Body of pancreas (tissue), 4 donors: ENCODE results near the gene SMAD4. TPM values are rescaled to one million over a fixed set of nuclear protein-coding genes. Genes with fewer than 3 reads are reported as not detected.

Source experiments
- ATAC-seq: fragments of 150-250 bp; one replicate; pipeline ENCODE4 v1.9.1; 2016
- DNase-seq, 4 donors: peaks; one replicate each; pipeline ENCODE4 v3.0.0-alpha.2; 2019
- H3K27ac ChIP-seq, 4 donors: fragments of 200-600 bp; sonication (generic); 1 replicate in 3 of 4; 2 replicates in 1 of 4; pipeline versions ENCODE4 v1.5.1 to v1.6.1; 2016 to 2019; ENCODE audit warnings: mild to moderate bottlenecking in 1 of 4, mixed read lengths in 1 of 4, moderate library complexity in 1 of 4
- H3K27me3 ChIP-seq, 2 donors: fragments of 200-600 bp; sonication (generic); one replicate each; pipeline ENCODE4 v1.6.0; 2016; ENCODE audit warnings: mild to moderate bottlenecking in 1 of 2
- H3K36me3 ChIP-seq, 2 donors: fragments of 200-600 bp; sonication (generic); replicated peaks in 1 of 2; 2 replicates each; pipeline ENCODE4 v1.5.1; 2016; ENCODE audit warnings: low read depth in 2 of 2; ENCODE audit not compliant: insufficient read depth in 1 of 2
- H3K4me1 ChIP-seq: fragments of 200-600 bp; sonication (generic); one replicate; pipeline ENCODE4 v1.6.0; 2016
- H3K4me3 ChIP-seq, 2 donors: fragments of 200-600 bp; sonication (generic); 1 replicate in 1 of 2; 2 replicates in 1 of 2; pipeline ENCODE4 v1.5.1; 2016 to 2019
- H3K9me3 ChIP-seq, 3 donors: fragments of 200-600 bp; sonication (generic); 1 replicate in 2 of 3; 2 replicates in 1 of 3; pipeline ENCODE4 v1.5.1; 2016
- CTCF ChIP-seq, 7 experiments: fragments of 450-650 bp in 4 of 7; fragments of 200-600 bp in 3 of 7; sonication (generic) in 3 of 7; IDR thresholded peaks; one replicate each; pipeline ENCODE4 v1.5.1; 2016 to 2019; ENCODE audit warnings: antibody characterized with exemption in 7 of 7
- POLR2A ChIP-seq, 3 donors: fragments of 450-650 bp; IDR thresholded peaks; one replicate each; pipeline ENCODE4 v1.6.1; 2016; ENCODE audit warnings: antibody characterized with exemption in 3 of 3, mild to moderate bottlenecking in 2 of 3
- WGBS, 2 donors: methylation state at CpG; one replicate each; pipeline ENCODE4 v1.1.5; 2017; 5-methylcytosine and 5-hydroxymethylcytosine counted together
- intact Hi-C: fragments of 100-400 bp; cut with DNase I; formaldehyde crosslinking; loops from one replicate; pipeline ENCODE4 v1.15.1; 2023
- total RNA-seq, 2 donors: library from RNA; depleted of rRNA; stranded (reverse); fragments of >200 nt; gene quantifications; one replicate each; pipeline ENCODE4 v1.1.0, GENCODE V29; 2016

The SMAD4 gene
- total RNA-seq, 2 donors from 2014 or later = 78.6 to 173 TPM

GRCh38 chr18:51072586-51073313 lies 42.7 kb downstream of the SMAD4 start:
- no peak for DNase-seq
- Histone ChIP-seq H3K4me1 (peaks cover 5% of the 10 kb centered on the region), H3K4me3 (no peak overlapping the region), H3K27me3 (no peaks in the 10 kb centered on the region), H3K9me3 (no peaks in the 10 kb centered on the region), H3K27ac (no peak overlapping the region), H3K36me3 (peaks cover 0 to 7% of the 10 kb centered on the region in 2 donors)
- intact Hi-C loops = no loop called here
- 90 to 96% methylated on average over 6 of the region's 6 CpGs for WGBS, 2 donors
- no peak for ATAC-seq
- TF ChIP-seq CTCF (IDR thresholded peaks at IDR 0.05) = no peak
- no peak for TF ChIP-seq POLR2A (IDR thresholded peaks at IDR 0.05)

GRCh38 chr18:51074605-51075004 lies 44.6 kb downstream of the SMAD4 start:
- H3K36me3 ChIP-seq = peaks cover 0 to 5% of the 10 kb centered on the region in 2 donors
- H3K4me3 ChIP-seq = no peak overlapping the region
- H3K27me3 ChIP-seq = no peaks in the 10 kb centered on the region
- H3K27ac ChIP-seq = no peak overlapping the region
- no peak for DNase-seq
- ATAC-seq = no peak
- no peaks in the 10 kb centered on the region for H3K9me3 ChIP-seq
- TF ChIP-seq CTCF (IDR thresholded peaks at IDR 0.05) (no peak), POLR2A (IDR thresholded peaks at IDR 0.05) (no peak)
- intact Hi-C loops = no loop called here
- peaks cover 5% of the 10 kb centered on the region for H3K4me1 ChIP-seq
- WGBS, 2 donors = 75 to 88% methylated on average over 1 of the region's 1 CpG

- ATAC-seq = no peak
- no peak overlapping the region for H3K27ac ChIP-seq
- peaks cover 5% of the 10 kb centered on the region for H3K4me1 ChIP-seq
- H3K36me3 ChIP-seq = peaks cover 0 to 5% of the 10 kb centered on the region in 2 donors
- no peak for DNase-seq
- H3K9me3 ChIP-seq = no peaks in the 10 kb centered on the region
- TF ChIP-seq POLR2A (IDR thresholded peaks at IDR 0.05) = no peak
- TF ChIP-seq CTCF (IDR thresholded peaks at IDR 0.05) = no peak
- intact Hi-C loops = no loop called here
- WGBS, 2 donors = 79 to 92% methylated on average over 4 of the region's 4 CpGs
- no peak overlapping the region for H3K4me3 ChIP-seq
- H3K27me3 ChIP-seq = no peaks in the 10 kb centered on the region
These were observed 46.5 kb downstream of the SMAD4 start for GRCh38 chr18:51076503-51076902.

- no peak for DNase-seq
- Histone ChIP-seq H3K27me3 (no peaks in the 10 kb centered on the region), H3K27ac (no peak overlapping the region), H3K4me1 (peaks cover 5% of the 10 kb centered on the region), H3K9me3 (no peaks in the 10 kb centered on the region), H3K36me3 (peaks cover 0 to 5% of the 10 kb centered on the region in 2 donors), H3K4me3 (no peak overlapping the region)
- WGBS, 2 donors = 59 to 69% methylated on average over 2 of the region's 2 CpGs
- TF ChIP-seq CTCF (IDR thresholded peaks at IDR 0.05) (no peak), POLR2A (IDR thresholded peaks at IDR 0.05) (no peak)
- ATAC-seq = no peak
- intact Hi-C loops = no loop called here
These were observed 47.2 kb downstream of the SMAD4 start for GRCh38 chr18:51077217-51077616.

DNA sequence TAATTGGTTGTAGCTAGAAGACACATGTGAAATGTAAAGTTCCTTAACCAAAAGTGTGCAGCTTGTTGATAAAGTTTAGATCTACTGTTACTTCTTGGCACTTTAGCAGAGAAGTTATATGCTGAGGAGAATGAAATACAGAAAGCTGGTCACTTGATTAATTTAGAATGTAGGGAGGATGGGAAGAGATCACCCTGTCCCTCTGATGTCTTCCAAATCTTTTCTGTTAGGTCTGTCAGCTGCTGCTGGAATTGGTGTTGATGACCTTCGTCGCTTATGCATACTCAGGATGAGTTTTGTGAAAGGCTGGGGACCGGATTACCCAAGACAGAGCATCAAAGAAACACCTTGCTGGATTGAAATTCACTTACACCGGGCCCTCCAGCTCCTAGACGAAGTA lies 48.0 kb downstream of the SMAD4 start:
- peaks cover 5% of the 10 kb centered on the region for H3K4me1 ChIP-seq
- no peaks in the 10 kb centered on the region for H3K27me3 ChIP-seq
- no peak overlapping the region for H3K27ac ChIP-seq
- ATAC-seq = no peak
- no peaks in the 10 kb centered on the region for H3K9me3 ChIP-seq
- no peak for TF ChIP-seq POLR2A (IDR thresholded peaks at IDR 0.05)
- no peak for TF ChIP-seq CTCF (IDR thresholded peaks at IDR 0.05)
- H3K4me3 ChIP-seq = no peak overlapping the region
- DNase-seq = no peak
- 91 to 95% methylated on average over 5 of the region's 5 CpGs for WGBS, 2 donors
- intact Hi-C loops = no loop called here
- peaks cover 0 to 5% of the 10 kb centered on the region in 2 donors for H3K36me3 ChIP-seq
